ENCODE measurements around the gene ITGA3. TPM values are rescaled to one million over a fixed set of nuclear protein-coding genes. Genes with fewer than 3 reads are reported as not detected.

ITGA3 gene
- total RNA-seq, 2 donors from 2014 or later = 16.6 to 16.9 TPM

DNA sequence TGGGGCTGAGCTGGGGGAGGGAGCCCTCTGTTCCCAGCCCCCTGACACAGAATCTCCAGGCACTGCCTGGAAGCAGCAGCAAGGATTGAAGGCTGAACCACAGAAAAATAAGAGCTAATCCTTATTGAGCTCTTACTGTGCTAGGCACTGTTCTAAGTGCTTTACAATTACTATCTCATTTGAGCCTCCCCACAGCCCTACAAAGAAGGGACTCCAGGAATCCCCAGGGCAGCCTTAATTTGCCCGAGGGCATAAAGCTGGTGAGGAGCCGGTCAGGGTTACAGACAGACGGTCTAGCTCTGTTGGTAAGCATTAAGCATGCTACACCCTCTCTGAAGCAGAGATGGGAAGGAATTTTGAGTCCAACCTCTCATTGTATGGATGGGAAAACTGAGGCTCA is 67.0 kb downstream of the ITGA3 start:
- no peaks in the 10 kb centered on the region for H3K36me3 Mint-ChIP-seq (ENCODE audit: insufficient read depth in 2 of 2)
- no peak overlapping the region for H3K27ac Mint-ChIP-seq
- peaks cover 26% of the 10 kb centered on the region for H3K27me3 Mint-ChIP-seq (ENCODE audit: low read depth)
- DNase-seq = no peak
- no peak for ATAC-seq (replicated peaks in 1 of 2)
- peaks cover 2% of the 10 kb centered on the region for H3K4me1 Mint-ChIP-seq (ENCODE audit: low read depth)
- H3K9me3 Mint-ChIP-seq = no peaks in the 10 kb centered on the region
- H3K4me3 Mint-ChIP-seq = no peak overlapping the region

DNA sequence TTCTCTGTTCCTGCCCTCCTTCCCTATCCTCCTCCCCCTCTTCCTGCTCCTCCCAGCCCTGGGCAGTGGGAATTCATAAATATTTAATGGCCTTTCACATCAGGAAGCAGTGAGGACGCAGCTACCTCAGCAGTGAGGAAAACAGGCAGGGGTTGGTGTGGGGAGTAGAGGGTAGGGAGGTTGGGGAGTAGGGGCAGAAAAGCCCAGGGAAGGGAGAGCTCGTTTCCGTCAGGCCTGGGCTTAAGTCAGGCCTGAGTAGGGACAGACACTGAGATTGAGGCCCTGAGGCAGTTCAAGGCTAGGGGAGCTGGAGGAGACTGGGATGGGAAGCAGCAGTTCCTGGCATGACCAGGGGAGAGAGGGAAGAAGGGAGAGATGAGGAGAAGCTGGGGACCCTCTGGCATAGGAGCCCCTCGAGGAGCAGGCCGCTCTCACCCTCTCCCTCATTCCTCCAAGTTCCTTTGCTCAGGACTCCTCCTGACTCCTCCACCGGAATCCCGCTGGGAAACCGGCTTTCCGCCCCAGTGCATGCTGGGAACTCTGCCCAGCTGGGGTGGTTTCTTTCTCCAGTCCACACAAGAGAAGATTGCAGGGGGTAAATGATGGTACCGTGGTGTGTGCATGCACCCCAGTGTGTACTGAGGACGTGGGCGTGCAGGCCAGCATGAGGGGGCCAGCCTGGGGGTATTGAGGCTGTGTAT is 67.9 kb downstream of the ITGA3 start:
- H3K4me3 Mint-ChIP-seq = no peak overlapping the region
- peaks cover 26% of the 10 kb centered on the region for H3K27me3 Mint-ChIP-seq (ENCODE audit: low read depth)
- no peaks in the 10 kb centered on the region for H3K9me3 Mint-ChIP-seq
- peaks cover 0 to 3% of the 10 kb centered on the region in 2 donors for H3K36me3 Mint-ChIP-seq (ENCODE audit: insufficient read depth in 2 of 2)
- peaks cover 10% of the 10 kb centered on the region for H3K4me1 Mint-ChIP-seq (ENCODE audit: low read depth)
- no peak for DNase-seq
- ATAC-seq (replicated peaks in 1 of 2) = no peak
- no peak overlapping the region for H3K27ac Mint-ChIP-seq

- H3K4me1 Mint-ChIP-seq (ENCODE audit: low read depth) = peaks cover 12% of the 10 kb centered on the region
- peaks cover 16% of the 10 kb centered on the region for H3K27me3 Mint-ChIP-seq (ENCODE audit: low read depth)
- peaks cover 0 to 3% of the 10 kb centered on the region in 2 donors for H3K36me3 Mint-ChIP-seq (ENCODE audit: insufficient read depth in 2 of 2)
- ATAC-seq (replicated peaks in 1 of 2) = no peak
- DNase-seq = no peak
- no peaks in the 10 kb centered on the region for H3K9me3 Mint-ChIP-seq
- H3K27ac Mint-ChIP-seq = no peak overlapping the region
- no peak overlapping the region for H3K4me3 Mint-ChIP-seq
These were observed 69.6 kb downstream of the ITGA3 start for GRCh38 chr17:50125420-50125997.

- Mint-ChIP-seq H3K9me3 (no peaks in the 10 kb centered on the region), H3K36me3 (ENCODE audit: insufficient read depth in 2 of 2) (peaks cover 0 to 3% of the 10 kb centered on the region in 2 donors), H3K27ac (peak overlapping the region; percentile 32), H3K27me3 (ENCODE audit: low read depth) (peaks cover 22% of the 10 kb centered on the region), H3K4me1 (ENCODE audit: low read depth) (peaks cover 31% of the 10 kb centered on the region), H3K4me3 (no peak overlapping the region)
- ATAC-seq (replicated peaks in 1 of 2) (no peak), DNase-seq (no peak)
These were observed 71.9 kb downstream of the ITGA3 start for GRCh38 chr17:50127697-50128361.

- Mint-ChIP-seq H3K9me3 (no peaks in the 10 kb centered on the region), H3K4me3 (peak overlapping the region; percentile 55 to 70), H3K4me1 (ENCODE audit: low read depth) (peaks cover 31% of the 10 kb centered on the region), H3K27ac (peak overlapping the region; percentile 5), H3K27me3 (ENCODE audit: low read depth) (peaks cover 22% of the 10 kb centered on the region), H3K36me3 (ENCODE audit: insufficient read depth in 2 of 2) (peaks cover 3% of the 10 kb centered on the region in 2 donors)
- DNase-seq (no peak), ATAC-seq (replicated peaks in 1 of 2) (no peak)
These were observed 72.8 kb downstream of the ITGA3 start for GRCh38 chr17:50128441-50129352.

GRCh38 chr17:50129353-50129727 is 73.4 kb downstream of the ITGA3 start:
- no peaks in the 10 kb centered on the region for H3K9me3 Mint-ChIP-seq
- H3K27me3 Mint-ChIP-seq (ENCODE audit: low read depth) = peaks cover 22% of the 10 kb centered on the region
- H3K27ac Mint-ChIP-seq = no peak overlapping the region
- ATAC-seq (replicated peaks in 1 of 2) = peak; percentile 7 to 14
- H3K4me1 Mint-ChIP-seq (ENCODE audit: low read depth) = peaks cover 31% of the 10 kb centered on the region
- H3K4me3 Mint-ChIP-seq = peak overlapping the region; percentile 63 to 79
- no peak for DNase-seq
- H3K36me3 Mint-ChIP-seq (ENCODE audit: insufficient read depth in 2 of 2) = peaks cover 3 to 6% of the 10 kb centered on the region in 2 donors

DNA sequence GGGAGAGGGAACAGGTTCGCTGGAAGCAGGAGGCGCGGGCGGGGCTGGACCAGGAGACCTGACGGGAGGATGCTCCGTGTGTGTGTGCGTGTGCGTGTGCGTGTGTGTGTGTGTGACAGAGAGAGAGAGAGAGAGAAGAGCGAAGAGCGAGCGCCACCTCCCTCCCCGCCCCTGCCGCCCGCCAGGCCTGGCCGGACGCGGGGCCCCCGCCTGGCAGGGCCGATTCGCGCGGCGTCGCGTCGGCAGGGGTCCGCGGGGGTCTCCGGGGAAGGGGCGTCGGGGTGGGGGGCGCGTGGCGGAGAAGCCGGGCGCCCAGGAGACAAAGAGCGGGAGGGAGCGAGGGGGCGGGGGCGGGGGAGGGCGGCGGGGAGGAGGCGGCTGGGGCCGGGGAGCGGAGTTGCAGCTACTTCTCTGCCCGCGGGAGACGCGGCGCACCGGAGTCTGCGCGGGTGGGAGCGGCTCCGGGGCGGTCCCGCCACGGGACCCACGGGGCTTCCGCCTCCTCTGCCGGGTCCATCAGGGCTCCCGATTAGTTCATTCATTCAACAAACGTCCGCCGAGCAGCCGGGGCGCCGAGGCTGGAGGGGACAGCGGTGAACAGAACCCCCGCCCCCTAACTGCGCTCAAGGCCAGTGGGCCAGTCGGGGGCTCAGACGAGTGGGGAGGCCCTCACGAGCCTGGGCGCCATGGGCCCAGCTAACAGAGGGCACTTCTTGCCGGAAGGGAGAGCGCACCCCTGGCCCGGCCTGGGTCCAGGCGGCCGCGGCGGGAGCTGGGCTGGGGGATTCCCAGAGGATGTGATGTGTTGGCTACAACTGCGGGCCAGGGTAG is 74.0 kb downstream of the ITGA3 start, which contains the start of gene SAMD14:
TSS of gene SAMD14 (minus strand) at position 433 of the 831 bp plus-strand sequence. CDS start 5,201 bp downstream, outside the sequence.
- ATAC-seq (replicated peaks in 1 of 2) (peak; percentile 60 to 67), DNase-seq (peak; percentile 43 to 56)
- peaks cover 3 to 6% of the 10 kb centered on the region in 2 donors for H3K36me3 Mint-ChIP-seq (ENCODE audit: insufficient read depth in 2 of 2)
- peak within 1 kb of the TSS; percentile 76 to 79 for H3K4me3 Mint-ChIP-seq
- peaks cover 22% of the 10 kb centered on the region for H3K27me3 Mint-ChIP-seq (ENCODE audit: low read depth)
- peaks cover 31% of the 10 kb centered on the region for H3K4me1 Mint-ChIP-seq (ENCODE audit: low read depth)
- H3K27ac Mint-ChIP-seq = peak within 1 kb of the TSS; percentile 48
- no peaks in the 10 kb centered on the region for H3K9me3 Mint-ChIP-seq

GRCh38 chr17:50130559-50131305 is 74.8 kb downstream of the ITGA3 start:
- ATAC-seq (replicated peaks in 1 of 2) (peak; percentile 14 to 42), DNase-seq (no peak)
- H3K36me3 Mint-ChIP-seq (ENCODE audit: insufficient read depth in 2 of 2) = peaks cover 3 to 9% of the 10 kb centered on the region in 2 donors
- H3K4me3 Mint-ChIP-seq = peak overlapping the region; percentile 70 to 76
- H3K27me3 Mint-ChIP-seq (ENCODE audit: low read depth) = peaks cover 22% of the 10 kb centered on the region
- H3K4me1 Mint-ChIP-seq (ENCODE audit: low read depth) = peaks cover 31% of the 10 kb centered on the region
- peak overlapping the region; percentile 48 for H3K27ac Mint-ChIP-seq
- no peaks in the 10 kb centered on the region for H3K9me3 Mint-ChIP-seq

DNA sequence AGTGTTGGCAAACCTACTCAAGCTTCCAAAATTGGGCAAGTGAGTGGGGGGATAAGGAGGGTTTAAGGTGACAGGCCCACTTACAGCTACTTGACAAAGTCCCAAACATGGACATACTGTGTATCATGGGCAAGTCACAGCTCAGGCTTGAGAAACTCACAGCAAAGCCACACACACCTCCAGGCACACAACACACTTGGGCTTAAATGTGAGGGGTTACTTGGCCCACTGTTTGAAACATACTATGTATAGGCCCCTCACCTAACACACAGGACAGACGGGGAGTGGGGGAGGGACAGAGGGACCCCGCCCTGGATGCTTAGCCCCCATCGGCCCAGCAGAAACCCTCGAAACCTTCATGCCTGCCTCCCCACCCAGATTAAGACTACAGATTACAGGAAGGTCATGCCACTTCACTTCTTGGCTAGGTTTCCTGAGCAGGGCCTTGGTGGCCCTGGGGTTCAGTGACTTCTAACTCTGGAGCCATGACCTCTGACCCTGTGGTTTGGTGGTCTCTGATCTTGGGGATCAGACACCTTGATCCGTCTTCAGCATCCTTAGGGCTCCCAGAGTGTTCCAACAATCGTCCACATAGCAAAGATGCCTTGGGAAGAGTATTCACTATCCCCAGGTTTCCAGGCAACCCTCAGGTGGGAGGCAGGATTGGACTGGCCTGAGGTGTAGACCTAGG is 76.3 kb downstream of the ITGA3 start:
- DNase-seq (no peak), ATAC-seq (replicated peaks in 1 of 2) (no peak)
- Mint-ChIP-seq H3K4me1 (ENCODE audit: low read depth) (peaks cover 42% of the 10 kb centered on the region), H3K9me3 (no peaks in the 10 kb centered on the region), H3K36me3 (ENCODE audit: insufficient read depth in 2 of 2) (peaks cover 3 to 17% of the 10 kb centered on the region in 2 donors), H3K27me3 (ENCODE audit: low read depth) (peaks cover 22% of the 10 kb centered on the region), H3K4me3 (peak overlapping the region in 1 of 2 donors; percentile 70), H3K27ac (peak overlapping the region; percentile 42)

GRCh38 chr17:50133028-50133768 is 77.3 kb downstream of the ITGA3 start:
- DNase-seq (no peak), ATAC-seq (replicated peaks in 1 of 2) (no peak)
- peaks cover 45% of the 10 kb centered on the region for H3K4me1 Mint-ChIP-seq (ENCODE audit: low read depth)
- H3K27me3 Mint-ChIP-seq (ENCODE audit: low read depth) = peaks cover 16% of the 10 kb centered on the region
- no peak overlapping the region for H3K4me3 Mint-ChIP-seq
- H3K36me3 Mint-ChIP-seq (ENCODE audit: insufficient read depth in 2 of 2) = peaks cover 9 to 27% of the 10 kb centered on the region in 2 donors
- no peak overlapping the region for H3K27ac Mint-ChIP-seq
- no peaks in the 10 kb centered on the region for H3K9me3 Mint-ChIP-seq

- H3K27me3 Mint-ChIP-seq (ENCODE audit: low read depth) = peaks cover 10% of the 10 kb centered on the region
- peaks cover 40% of the 10 kb centered on the region for H3K4me1 Mint-ChIP-seq (ENCODE audit: low read depth)
- no peak for ATAC-seq (replicated peaks in 1 of 2)
- H3K9me3 Mint-ChIP-seq = no peaks in the 10 kb centered on the region
- peaks cover 10 to 32% of the 10 kb centered on the region in 2 donors for H3K36me3 Mint-ChIP-seq (ENCODE audit: insufficient read depth in 2 of 2)
- no peak overlapping the region for H3K27ac Mint-ChIP-seq
- DNase-seq = no peak
- H3K4me3 Mint-ChIP-seq = no peak overlapping the region
These were observed 77.8 kb downstream of the ITGA3 start for GRCh38 chr17:50133769-50134099.

Data from activated T-cell treated with anti-CD3 and anti-CD28 coated beads, Interleukin-2, amount 50 U/mL, for 72 hours (primary cell).